GM19467 (cell line): Measurements from ENCODE around the gene ZFX.
A peak's percentile ranks its signal among the peaks of the same experiment; 100 is the strongest.
"Not testable (repeated sequence)": the region's sequence is repeated elsewhere in the genome, so short reads cannot be mapped to it uniquely, and the experiment has no call there.

Experiments
- ATAC-seq: cut with Tn5 transposase; IDR thresholded peaks from one replicate; pipeline ENCODE4 v1.9.1; 2021; ENCODE audit warnings: mild to moderate bottlenecking, moderate library complexity; ENCODE audit not compliant: unreplicated experiment

Gene ZFX

GRCh38 chrX:24149351-24150050, at the start of gene ZFX:
Gene ZFX, plus strand, starts transcription at chrX:24149729. Its CDS starts 23,014 bp downstream, at chrX:24172743.
- ATAC-seq = peak; percentile 40

- ATAC-seq = no peak
Measured at GRCh38 chrX:24100713-24101112, 48.8 kb upstream of the ZFX start.

DNA sequence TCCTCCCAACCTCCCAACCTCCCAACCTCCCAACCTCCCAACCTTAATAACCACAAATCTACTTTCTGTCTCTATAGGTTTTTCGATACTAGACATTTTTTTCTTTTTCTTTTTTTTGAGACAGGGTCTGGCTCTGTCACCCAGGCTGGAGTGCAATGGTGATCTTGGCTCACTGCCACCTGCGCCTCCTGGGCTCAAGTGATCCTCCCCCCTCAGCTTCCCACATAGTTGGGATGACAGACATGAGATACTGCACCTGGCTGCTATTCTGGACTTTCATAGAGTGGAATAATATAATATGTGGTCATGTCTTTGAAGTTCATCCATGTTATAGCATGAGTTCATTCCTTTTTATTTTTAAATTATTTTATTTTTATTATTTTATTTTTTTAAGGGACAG, 39.5 kb upstream of the ZFX start:
- no peak for ATAC-seq

DNA sequence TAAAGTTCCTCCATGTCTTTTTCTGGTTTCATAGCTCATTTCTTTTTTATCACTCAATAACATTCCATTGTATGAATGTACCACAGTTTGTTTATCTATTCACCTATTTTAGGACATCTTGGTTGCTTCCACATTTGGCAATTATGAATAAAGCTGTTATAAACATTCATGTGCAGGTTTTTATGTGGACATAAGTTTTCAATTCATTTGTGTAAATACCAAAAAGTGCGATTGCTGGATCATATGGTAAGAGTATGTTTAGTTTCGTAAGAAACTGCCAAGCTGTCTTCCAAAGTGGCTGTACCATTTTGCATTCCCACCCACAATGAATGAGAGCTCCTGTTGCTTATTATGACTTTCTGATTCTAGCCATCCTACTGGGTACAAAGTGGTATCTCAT, 36.3 kb upstream of the ZFX start:
- no peak for ATAC-seq

GRCh38 chrX:24117258-24117657, 32.3 kb upstream of the ZFX start:
- no peak for ATAC-seq

GRCh38 chrX:24124244-24124799, 25.2 kb upstream of the ZFX start:
- ATAC-seq = no peak

DNA sequence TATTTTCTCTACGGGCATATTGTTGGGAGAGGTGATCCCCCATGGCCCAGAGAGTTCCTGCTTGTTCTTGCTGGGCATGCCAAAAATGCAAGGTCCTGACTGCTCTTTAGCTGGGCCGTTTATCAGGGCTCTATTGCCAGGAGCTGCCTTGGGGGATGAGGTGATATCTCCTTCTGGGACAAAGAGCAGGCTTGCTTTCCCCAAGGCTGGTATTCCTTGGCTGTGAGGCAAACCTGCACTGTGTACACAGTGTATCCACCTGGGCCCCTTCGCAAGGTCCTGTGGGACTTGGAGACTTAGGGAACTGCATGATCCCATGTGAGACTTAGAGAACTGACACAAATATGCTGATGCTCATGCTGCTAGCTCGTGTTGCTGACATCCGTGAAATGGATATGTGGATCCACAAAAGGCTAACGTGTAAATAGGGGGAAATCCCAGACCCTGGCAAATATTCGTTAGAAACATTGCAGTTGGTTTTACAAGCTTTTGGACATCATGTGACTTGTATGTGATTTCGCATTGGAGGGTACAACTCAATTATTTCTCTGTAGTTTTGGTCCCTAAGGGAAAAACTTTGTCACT, 24.4 kb upstream of the ZFX start:
- ATAC-seq = no peak

GRCh38 chrX:24131476-24131875, 18.1 kb upstream of the ZFX start:
- ATAC-seq = no peak

GRCh38 chrX:24133312-24133711, 16.2 kb upstream of the ZFX start:
- no peak for ATAC-seq

- not testable (repeated sequence) for ATAC-seq
Measured at GRCh38 chrX:24135768-24136167, 13.8 kb upstream of the ZFX start.

DNA sequence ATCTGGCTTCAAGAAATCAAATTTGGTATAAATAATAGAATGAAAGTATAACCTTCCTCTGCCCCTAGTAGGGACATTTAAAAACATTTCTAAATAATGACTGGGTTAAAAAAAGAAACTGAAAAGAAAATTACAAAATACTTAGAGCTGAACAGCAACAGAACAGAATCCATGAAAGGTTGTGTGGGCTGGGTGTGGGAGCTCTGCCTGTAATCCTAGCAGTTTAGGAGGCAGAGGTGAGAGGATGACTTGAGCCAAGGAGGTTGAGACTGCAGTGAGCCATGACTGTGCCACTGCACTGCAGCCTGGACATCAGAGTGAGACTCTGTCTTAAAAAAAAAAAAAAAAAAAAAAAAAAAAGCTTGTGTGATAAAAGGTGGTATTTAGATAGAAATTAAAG, 12.3 kb upstream of the ZFX start:
- ATAC-seq = no peak

DNA sequence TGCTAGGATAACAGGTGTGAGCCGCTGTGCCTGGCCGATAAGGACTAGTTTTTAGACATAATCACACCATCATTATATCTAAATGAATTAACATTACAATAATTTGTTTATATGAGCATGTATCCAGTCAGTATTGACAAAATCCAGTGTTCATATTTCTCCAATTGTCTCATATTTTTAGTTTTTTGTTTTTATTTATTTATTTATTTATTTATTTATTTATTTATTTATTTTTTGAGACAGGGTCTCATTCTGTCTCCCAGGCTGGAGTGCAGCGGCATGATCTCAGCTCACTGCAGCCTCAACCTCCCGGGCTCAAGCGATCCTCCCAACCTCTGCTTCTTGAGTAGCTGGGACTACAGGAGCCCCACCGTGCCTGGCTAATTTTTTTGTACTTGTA, 5.5 kb upstream of the ZFX start:
- ATAC-seq = not testable (repeated sequence)

- no peak for ATAC-seq
Measured at GRCh38 chrX:24144528-24144927, 5.0 kb upstream of the ZFX start.

DNA sequence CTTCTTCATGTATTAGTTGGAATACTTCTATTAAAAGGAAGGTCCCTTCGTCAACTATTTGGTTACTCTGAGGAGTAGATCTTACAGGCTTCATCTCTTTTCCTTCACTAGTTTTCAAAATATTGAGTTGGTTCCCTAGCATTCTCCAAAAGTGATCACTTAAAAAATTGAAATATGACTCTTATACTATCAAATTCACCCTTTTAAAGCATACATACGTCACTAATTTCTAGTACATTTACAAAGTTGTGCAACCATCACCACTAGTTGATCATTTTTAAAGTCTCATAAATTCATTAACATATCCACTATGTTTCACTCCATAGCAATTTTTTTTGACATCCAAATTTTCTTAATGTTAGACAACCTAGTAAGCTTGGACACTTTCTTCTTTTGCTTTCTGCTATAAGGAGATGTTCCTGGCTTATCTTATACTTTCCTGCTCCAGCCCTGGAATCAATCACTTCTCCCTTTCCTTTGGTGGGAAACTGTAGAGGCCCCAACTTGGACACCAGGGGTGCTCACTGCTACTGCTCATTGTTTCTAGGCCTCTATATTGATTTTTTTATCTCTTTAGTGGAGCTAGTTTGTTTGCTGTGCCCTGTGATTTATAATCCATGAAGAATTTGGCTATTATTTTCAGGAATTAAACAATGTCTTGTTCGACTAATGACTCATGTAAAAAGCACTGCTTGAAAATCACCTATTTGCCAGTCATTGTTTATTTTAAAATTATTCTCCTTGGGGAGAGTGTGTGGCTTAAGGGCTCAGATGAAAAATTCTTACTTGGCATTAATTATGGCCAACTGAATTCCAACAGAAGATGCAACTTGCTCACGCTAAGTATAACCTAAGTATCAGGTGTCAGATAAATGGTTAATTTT, 4.0 kb upstream of the ZFX start:
- no peak for ATAC-seq

- ATAC-seq = no peak
Measured at GRCh38 chrX:24146283-24146949, 3.1 kb upstream of the ZFX start.

- no peak for ATAC-seq
Measured at GRCh38 chrX:24147165-24147564, 2.4 kb upstream of the ZFX start.

- ATAC-seq = no peak
Measured at GRCh38 chrX:24148121-24148520, 1.4 kb upstream of the ZFX start.

DNA sequence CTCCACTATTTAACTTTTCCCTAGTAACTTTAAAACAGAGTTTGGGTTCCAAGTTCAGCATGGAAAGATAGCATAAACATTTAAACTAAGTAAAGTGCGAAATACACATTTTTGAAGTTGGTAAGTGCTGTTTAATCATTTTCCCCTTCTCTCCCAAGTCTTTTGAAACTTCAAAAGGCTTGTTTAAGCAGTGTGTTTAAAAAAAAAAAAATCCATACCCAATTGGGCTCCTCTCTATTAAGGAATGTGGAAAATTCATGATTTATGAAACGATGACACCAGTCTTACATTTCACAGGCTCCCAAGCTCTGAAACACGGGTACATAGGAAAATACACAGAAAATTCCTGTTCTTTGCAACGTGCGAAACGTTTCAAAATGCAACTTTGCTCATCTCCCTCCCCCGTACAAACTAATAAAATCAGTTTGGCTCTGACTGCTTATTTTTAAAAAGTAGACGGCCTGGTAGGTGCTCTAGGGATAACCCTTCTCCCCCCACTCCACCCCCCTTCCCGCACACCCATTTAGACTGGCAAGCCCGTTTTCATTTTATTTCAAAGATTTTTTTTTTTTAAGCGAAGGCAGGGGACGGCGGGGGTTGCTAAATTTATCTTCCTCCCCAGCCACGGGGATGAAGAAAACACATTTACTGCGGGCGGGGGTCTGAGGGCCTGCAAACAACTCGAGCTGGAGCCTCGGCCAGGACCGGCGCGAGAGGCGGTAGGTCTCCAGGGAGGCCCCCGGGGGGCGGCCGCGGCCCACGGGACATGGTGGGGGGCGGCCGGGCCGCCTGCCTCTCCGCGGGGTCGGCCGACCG, 786 bp upstream of the ZFX start:
- ATAC-seq = no peak

DNA sequence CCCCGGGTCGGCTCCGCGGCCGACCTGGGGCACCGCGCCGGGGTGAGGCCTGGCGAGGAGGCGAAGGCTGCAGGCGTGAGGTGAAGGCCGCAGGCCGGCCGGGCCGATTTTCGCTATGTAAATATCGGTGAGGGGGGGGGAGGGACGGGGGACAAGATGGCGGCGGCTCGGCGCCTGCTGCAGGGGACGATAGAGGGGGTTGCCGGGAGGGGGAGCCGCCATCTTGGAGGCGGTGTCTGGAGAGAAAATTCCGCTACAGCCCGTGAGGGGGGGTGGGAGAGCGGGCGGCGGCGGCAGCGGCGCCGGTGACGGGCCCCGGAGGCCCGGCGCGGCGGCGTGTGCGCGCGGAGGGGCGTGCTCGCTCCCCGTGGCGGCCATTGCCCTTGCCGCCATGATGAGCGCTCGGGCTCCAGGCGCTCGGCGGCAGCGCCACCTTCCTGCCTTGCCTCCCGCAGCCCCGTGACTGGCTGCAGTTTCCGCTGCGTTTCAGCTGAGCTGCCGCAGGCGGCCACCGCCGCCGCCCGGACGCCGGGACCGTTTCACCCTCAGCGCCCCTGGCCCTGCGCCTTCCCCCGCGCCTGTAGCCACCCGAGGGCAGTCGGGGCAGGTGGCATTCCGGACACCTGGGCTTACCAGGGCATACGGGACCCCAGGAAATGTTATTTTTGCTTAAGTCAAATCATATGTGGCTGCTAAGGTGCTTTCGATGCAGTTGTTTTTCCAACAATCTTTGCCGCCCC, 692 bp downstream of the ZFX start:
- ATAC-seq = peak; percentile 65
